ENCODE results near the gene METTL14.

DNA sequence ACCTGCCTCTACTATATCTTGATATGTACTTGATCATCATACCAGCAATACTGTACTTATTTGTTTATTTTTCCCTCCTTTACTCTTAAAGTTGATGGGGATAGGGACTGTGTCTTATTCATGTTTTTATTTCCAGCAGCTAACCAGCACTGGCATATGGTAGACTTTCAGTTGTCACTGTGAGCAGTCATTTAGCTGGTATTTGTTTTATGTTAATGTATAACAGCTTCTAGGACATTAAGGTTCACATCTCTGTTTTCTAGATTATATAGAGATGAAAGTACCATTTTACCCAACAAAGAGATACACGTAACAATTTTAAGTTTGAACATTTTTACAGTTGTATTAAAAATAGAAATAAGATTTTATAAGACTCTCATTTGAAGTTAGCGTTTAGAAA, 17.9 kb downstream of the METTL14 start:
- TF ChIP-seq, protein P1, sequence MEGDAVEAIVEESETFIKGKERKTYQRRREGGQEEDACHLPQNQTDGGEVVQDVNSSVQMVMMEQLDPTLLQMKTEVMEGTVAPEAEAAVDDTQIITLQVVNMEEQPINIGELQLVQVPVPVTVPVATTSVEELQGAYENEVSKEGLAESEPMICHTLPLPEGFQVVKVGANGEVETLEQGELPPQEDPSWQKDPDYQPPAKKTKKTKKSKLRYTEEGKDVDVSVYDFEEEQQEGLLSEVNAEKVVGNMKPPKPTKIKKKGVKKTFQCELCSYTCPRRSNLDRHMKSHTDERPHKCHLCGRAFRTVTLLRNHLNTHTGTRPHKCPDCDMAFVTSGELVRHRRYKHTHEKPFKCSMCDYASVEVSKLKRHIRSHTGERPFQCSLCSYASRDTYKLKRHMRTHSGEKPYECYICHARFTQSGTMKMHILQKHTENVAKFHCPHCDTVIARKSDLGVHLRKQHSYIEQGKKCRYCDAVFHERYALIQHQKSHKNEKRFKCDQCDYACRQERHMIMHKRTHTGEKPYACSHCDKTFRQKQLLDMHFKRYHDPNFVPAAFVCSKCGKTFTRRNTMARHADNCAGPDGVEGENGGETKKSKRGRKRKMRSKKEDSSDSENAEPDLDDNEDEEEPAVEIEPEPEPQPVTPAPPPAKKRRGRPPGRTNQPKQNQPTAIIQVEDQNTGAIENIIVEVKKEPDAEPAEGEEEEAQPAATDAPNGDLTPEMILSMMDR (IDR thresholded peaks at IDR 0.05; ENCODE audit: low read length), result no peak
- no peak for TF ChIP-seq EZH2 (IDR thresholded peaks at IDR 0.05; ENCODE audit: borderline replicate concordance, low read length)
